ENCODE measurements around the gene PTCSC3.

DNA sequence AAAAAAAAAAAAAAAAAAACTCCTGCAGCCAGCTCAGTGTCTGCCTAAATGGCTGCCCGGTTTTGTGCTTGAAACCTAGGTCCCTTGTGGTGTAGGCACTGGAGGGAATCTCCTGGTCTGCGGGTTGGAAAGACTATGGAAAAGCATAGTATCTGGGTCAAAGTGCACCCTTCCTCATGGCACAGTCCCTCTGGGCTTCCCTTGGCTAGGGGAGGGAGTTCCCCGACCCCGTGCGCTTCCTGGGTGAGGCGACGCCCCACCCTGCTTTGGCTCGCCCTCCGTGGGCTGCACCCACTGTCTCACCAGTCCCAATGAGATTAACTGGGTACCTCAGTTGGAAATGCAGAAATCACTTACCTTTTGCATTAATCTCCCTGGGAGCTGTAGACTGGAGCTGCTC, 14.3 kb downstream of the PTCSC3 start:
- no peak for TF ChIP-seq CTCF (IDR thresholded peaks at IDR 0.05; ENCODE audit: low read depth, low read length, poor library complexity, severe bottlenecking)
- TF ChIP-seq EZH2phosphoT487 (IDR thresholded peaks at IDR 0.05; ENCODE audit: borderline replicate concordance, low read length) = no peak

All from DOHH2 (cell line).